Stimulated activated naive CD8-positive, alpha-beta T cell treated with anti-CD3 and anti-CD28 coated beads, Interleukin-15, Interleukin-2, amounts not matched to agents 100 ng/mL and 50 ng/mL, for 24 hours (primary cell): Measurements from ENCODE around the gene TYMP.

Experiments
- H3K27ac Mint-ChIP-seq: one replicate; pipeline ENCODE4 v1.8.0; 2021; ENCODE audit warnings: mild to moderate bottlenecking, mixed read lengths
- H3K27me3 Mint-ChIP-seq: one replicate; pipeline ENCODE4 v1.8.0; 2021; ENCODE audit warnings: mixed read lengths
- H3K36me3 Mint-ChIP-seq: one replicate; pipeline ENCODE4 v1.8.0; 2021; ENCODE audit warnings: low read depth, mixed read lengths
- H3K4me1 Mint-ChIP-seq: one replicate; pipeline ENCODE4 v1.8.0; 2021; ENCODE audit warnings: low read depth, mixed read lengths
- H3K4me3 Mint-ChIP-seq: one replicate; pipeline ENCODE4 v1.8.0; 2021; ENCODE audit warnings: mild to moderate bottlenecking, mixed read lengths
- H3K9me3 Mint-ChIP-seq: one replicate; pipeline ENCODE4 v1.8.0; 2021; ENCODE audit warnings: mixed read lengths

Gene TYMP

GRCh38 chr22:50569896-50570535 is 40.2 kb upstream of the TYMP start:
- Mint-ChIP-seq H3K27me3 (no peaks in the 10 kb centered on the region), H3K27ac (no peak overlapping the region), H3K4me3 (no peak overlapping the region), H3K36me3 (peaks cover 26% of the 10 kb centered on the region), H3K9me3 (no peaks in the 10 kb centered on the region), H3K4me1 (no peaks in the 10 kb centered on the region)

- Mint-ChIP-seq H3K36me3 (peaks cover 26% of the 10 kb centered on the region), H3K27ac (no peak overlapping the region), H3K9me3 (no peaks in the 10 kb centered on the region), H3K4me3 (no peak overlapping the region), H3K4me1 (no peaks in the 10 kb centered on the region), H3K27me3 (no peaks in the 10 kb centered on the region)
These were observed 39.2 kb upstream of the TYMP start for GRCh38 chr22:50569041-50569459.

GRCh38 chr22:50568626-50569025 is 38.8 kb upstream of the TYMP start:
- H3K27ac Mint-ChIP-seq: no peak overlapping the region
- no peaks in the 10 kb centered on the region for H3K27me3 Mint-ChIP-seq
- H3K36me3 Mint-ChIP-seq: peaks cover 26% of the 10 kb centered on the region
- H3K4me3 Mint-ChIP-seq: no peak overlapping the region
- H3K9me3 Mint-ChIP-seq: no peaks in the 10 kb centered on the region
- H3K4me1 Mint-ChIP-seq: peaks cover under 1% of the 10 kb centered on the region

- no peaks in the 10 kb centered on the region for H3K27me3 Mint-ChIP-seq
- peaks cover 9% of the 10 kb centered on the region for H3K4me1 Mint-ChIP-seq
- H3K27ac Mint-ChIP-seq: no peak overlapping the region
- H3K4me3 Mint-ChIP-seq: no peak overlapping the region
- H3K36me3 Mint-ChIP-seq: peaks cover 26% of the 10 kb centered on the region
- no peaks in the 10 kb centered on the region for H3K9me3 Mint-ChIP-seq
These were observed 38.0 kb upstream of the TYMP start for GRCh38 chr22:50567721-50568252.

- H3K9me3 Mint-ChIP-seq: no peaks in the 10 kb centered on the region
- H3K36me3 Mint-ChIP-seq: peaks cover 8% of the 10 kb centered on the region
- H3K4me3 Mint-ChIP-seq: no peak overlapping the region
- peaks cover 18% of the 10 kb centered on the region for H3K4me1 Mint-ChIP-seq
- H3K27me3 Mint-ChIP-seq: no peaks in the 10 kb centered on the region
- H3K27ac Mint-ChIP-seq: no peak overlapping the region
These were observed 34.5 kb upstream of the TYMP start for GRCh38 chr22:50564289-50564688.

GRCh38 chr22:50563413-50564160 is 33.8 kb upstream of the TYMP start:
- Mint-ChIP-seq H3K9me3 (no peaks in the 10 kb centered on the region), H3K4me1 (peaks cover 18% of the 10 kb centered on the region), H3K27me3 (no peaks in the 10 kb centered on the region), H3K27ac (peak overlapping the region; percentile 66), H3K4me3 (peak overlapping the region; percentile 89), H3K36me3 (peaks cover under 1% of the 10 kb centered on the region)

- H3K27ac Mint-ChIP-seq: peak within 1 kb of the TSS; percentile 66
- H3K9me3 Mint-ChIP-seq: no peaks in the 10 kb centered on the region
These were observed 33.0 kb upstream of the TYMP start, which contains the start of gene SYCE3 for GRCh38 chr22:50562523-50563412. SYCE3 (minus strand) TSS chr22:50562919; CDS start chr22:50556405, 6,514 bp downstream.

GRCh38 chr22:50561401-50562358 is 31.9 kb upstream of the TYMP start:
- Mint-ChIP-seq H3K27ac (no peak overlapping the region), H3K27me3 (no peaks in the 10 kb centered on the region), H3K9me3 (no peaks in the 10 kb centered on the region), H3K36me3 (no peaks in the 10 kb centered on the region), H3K4me1 (peaks cover 18% of the 10 kb centered on the region), H3K4me3 (peak overlapping the region; percentile 5)

More at GRCh38 chr22:50562523-50563412, 33.0 kb upstream of the TYMP start, which contains the start of gene SYCE3:
- H3K27me3 Mint-ChIP-seq: no peaks in the 10 kb centered on the region
- H3K4me3 Mint-ChIP-seq: peak within 1 kb of the TSS; percentile 89
- H3K4me1 Mint-ChIP-seq: peaks cover 18% of the 10 kb centered on the region
- H3K36me3 Mint-ChIP-seq: no peaks in the 10 kb centered on the region

- Mint-ChIP-seq H3K9me3 (no peaks in the 10 kb centered on the region), H3K4me3 (no peak overlapping the region), H3K27ac (no peak overlapping the region), H3K4me1 (peaks cover 18% of the 10 kb centered on the region), H3K36me3 (no peaks in the 10 kb centered on the region), H3K27me3 (no peaks in the 10 kb centered on the region)
These were observed 30.2 kb upstream of the TYMP start for GRCh38 chr22:50560034-50560433.

- no peaks in the 10 kb centered on the region for H3K9me3 Mint-ChIP-seq
- H3K27ac Mint-ChIP-seq: no peak overlapping the region
- H3K36me3 Mint-ChIP-seq: no peaks in the 10 kb centered on the region
- H3K27me3 Mint-ChIP-seq: no peaks in the 10 kb centered on the region
- H3K4me3 Mint-ChIP-seq: no peak overlapping the region
- peaks cover 7% of the 10 kb centered on the region for H3K4me1 Mint-ChIP-seq
These were observed 26.9 kb upstream of the TYMP start for GRCh38 chr22:50556703-50557102.

- no peaks in the 10 kb centered on the region for H3K36me3 Mint-ChIP-seq
- no peak overlapping the region for H3K27ac Mint-ChIP-seq
- H3K9me3 Mint-ChIP-seq: no peaks in the 10 kb centered on the region
- peaks cover 11% of the 10 kb centered on the region for H3K4me1 Mint-ChIP-seq
- no peaks in the 10 kb centered on the region for H3K27me3 Mint-ChIP-seq
- no peak overlapping the region for H3K4me3 Mint-ChIP-seq
These were observed 23.5 kb upstream of the TYMP start for GRCh38 chr22:50553310-50553709.

- H3K4me1 Mint-ChIP-seq: peaks cover 15% of the 10 kb centered on the region
- H3K27me3 Mint-ChIP-seq: no peaks in the 10 kb centered on the region
- no peak overlapping the region for H3K27ac Mint-ChIP-seq
- H3K36me3 Mint-ChIP-seq: no peaks in the 10 kb centered on the region
- no peak overlapping the region for H3K4me3 Mint-ChIP-seq
- H3K9me3 Mint-ChIP-seq: no peaks in the 10 kb centered on the region
These were observed 21.4 kb upstream of the TYMP start for GRCh38 chr22:50551160-50551752.

GRCh38 chr22:50550395-50550794 is 20.6 kb upstream of the TYMP start:
- peak overlapping the region; percentile 58 for H3K4me3 Mint-ChIP-seq
- no peaks in the 10 kb centered on the region for H3K36me3 Mint-ChIP-seq
- peaks cover 22% of the 10 kb centered on the region for H3K4me1 Mint-ChIP-seq
- no peaks in the 10 kb centered on the region for H3K27me3 Mint-ChIP-seq
- H3K27ac Mint-ChIP-seq: peak overlapping the region; percentile 77
- H3K9me3 Mint-ChIP-seq: no peaks in the 10 kb centered on the region
